Neural progenitor cell (in vitro differentiated cells): ENCODE measurements around the gene AHSG. TPM values are rescaled to one million over a fixed set of nuclear protein-coding genes. Genes with fewer than 3 reads are reported as not detected.

ENCODE experiments used
- DNase-seq: peaks from one replicate; pipeline ENCODE4 v3.0.0-alpha.2; 2016; ENCODE audit warnings: low spot score
- H2AFZ ChIP-seq: fragments of 200-600 bp; sonication (generic); replicated peaks from 2 replicates; pipeline ENCODE4 v1.6.1; 2016; ENCODE audit warnings: antibody characterized with exemption
- H3F3A ChIP-seq: fragments of 200-600 bp; sonication (generic); 2 replicates; pipeline ENCODE4 v1.6.1; 2016; ENCODE audit warnings: antibody characterized with exemption, low read depth
- H3K27ac ChIP-seq: fragments of 200-600 bp; sonication (generic); 2 replicates; pipeline ENCODE4 v1.5.1; 2016; ENCODE audit warnings: mild to moderate bottlenecking
- H3K27me3 ChIP-seq: fragments of 200-600 bp; sonication (generic); 2 replicates; pipeline ENCODE4 v1.6.1; 2016; ENCODE audit warnings: mild to moderate bottlenecking, moderate library complexity
- H3K36me3 ChIP-seq: fragments of 200-600 bp; sonication (generic); 2 replicates; pipeline ENCODE4 v1.5.1; 2016
- H3K4me1 ChIP-seq: fragments of 200-600 bp; sonication (generic); 2 replicates; pipeline ENCODE4 v1.6.1; 2016; ENCODE audit warnings: mixed run types
- H3K4me2 ChIP-seq: fragments of 200-600 bp; sonication (generic); 2 replicates; pipeline ENCODE4 v1.6.1; 2016
- H3K4me3 ChIP-seq: fragments of 200-600 bp; sonication (generic); 2 replicates; pipeline ENCODE4 v1.5.1; 2016
- H3K79me2 ChIP-seq: fragments of 200-600 bp; sonication (generic); 2 replicates; pipeline ENCODE4 v1.6.1; 2016; ENCODE audit warnings: low read depth
- H3K9ac ChIP-seq: fragments of 200-600 bp; sonication (generic); 2 replicates; pipeline ENCODE4 v1.6.1; 2016
- H3K9me3 ChIP-seq: fragments of 200-600 bp; sonication (generic); 2 replicates; pipeline ENCODE4 v1.5.1; 2016; ENCODE audit warnings: low read depth
- H4K20me1 ChIP-seq: fragments of 200-600 bp; sonication (generic); 2 replicates; pipeline ENCODE4 v1.6.1; 2016; ENCODE audit warnings: low read depth
- H3K27ac Mint-ChIP-seq: 3 replicates; pipeline ENCODE4 v1.8.0; 2021; ENCODE audit warnings: mixed read lengths
- H3K27me3 Mint-ChIP-seq: 2 replicates; pipeline ENCODE4 v1.8.0; 2022; ENCODE audit warnings: low read depth, mild to moderate bottlenecking, inconsistent platforms, moderate library complexity, mixed read lengths; ENCODE audit not compliant: insufficient read depth
- H3K36me3 Mint-ChIP-seq: 3 replicates; pipeline ENCODE4 v1.8.0; 2021; ENCODE audit warnings: mixed read lengths
- H3K4me1 Mint-ChIP-seq: 3 replicates; pipeline ENCODE4 v1.8.0; 2021; ENCODE audit warnings: mixed read lengths
- H3K4me3 Mint-ChIP-seq: 3 replicates; pipeline ENCODE4 v1.8.0; 2021; ENCODE audit warnings: mild to moderate bottlenecking, moderate library complexity, mixed read lengths
- H3K9me3 Mint-ChIP-seq: 3 replicates; pipeline ENCODE4 v1.8.0; 2020; ENCODE audit warnings: mixed read lengths
- EZH2 ChIP-seq: fragments of 200-600 bp; sonication (generic); IDR thresholded peaks from 2 replicates; pipeline ENCODE4 v1.6.1; 2017; ENCODE audit warnings: antibody characterized with exemption, mild to moderate bottlenecking, moderate library complexity
- EZH2phosphoT487 ChIP-seq: fragments of 200-600 bp; sonication (generic); IDR thresholded peaks from 2 replicates; pipeline ENCODE4 v1.6.1; 2017; ENCODE audit warnings: antibody characterized with exemption
- total RNA-seq: library from RNA; depleted of rRNA; stranded (reverse); fragments of >200 nt; gene quantifications from 2 replicates; pipeline ENCODE4 v1.2.3, GENCODE V29; 2015; ENCODE audit warnings: low replicate concordance
- TF ChIP-seq, protein P1 (sequence below): fragments of 200-600 bp; sonication (generic); IDR thresholded peaks from 2 replicates; pipeline ENCODE4 v1.5.1; 2017; ENCODE audit warnings: antibody characterized with exemption, mild to moderate bottlenecking

The AHSG gene
- total RNA-seq, 1 donor from 2014 or later, result not detected

DNA sequence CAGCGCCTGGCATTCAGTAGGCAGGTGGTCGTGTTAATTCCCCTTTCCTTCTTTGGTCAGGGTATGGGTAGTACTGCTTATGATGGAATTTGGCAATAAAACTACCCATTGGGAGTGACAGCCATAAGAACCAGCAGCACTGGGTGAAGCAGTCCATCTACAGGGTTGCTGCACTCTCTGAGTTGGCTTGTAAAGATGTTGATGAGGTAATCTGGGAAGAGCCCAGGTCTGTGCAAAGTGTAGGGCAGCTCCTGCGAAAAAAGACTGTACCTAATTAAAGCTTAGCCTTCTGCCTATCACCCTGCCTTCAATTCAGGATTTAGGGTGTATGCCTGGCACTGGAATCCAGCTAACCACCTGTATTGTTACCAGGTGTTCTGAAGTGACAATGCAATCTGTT lies 22.7 kb downstream of the AHSG start:
- TF ChIP-seq, protein P1, sequence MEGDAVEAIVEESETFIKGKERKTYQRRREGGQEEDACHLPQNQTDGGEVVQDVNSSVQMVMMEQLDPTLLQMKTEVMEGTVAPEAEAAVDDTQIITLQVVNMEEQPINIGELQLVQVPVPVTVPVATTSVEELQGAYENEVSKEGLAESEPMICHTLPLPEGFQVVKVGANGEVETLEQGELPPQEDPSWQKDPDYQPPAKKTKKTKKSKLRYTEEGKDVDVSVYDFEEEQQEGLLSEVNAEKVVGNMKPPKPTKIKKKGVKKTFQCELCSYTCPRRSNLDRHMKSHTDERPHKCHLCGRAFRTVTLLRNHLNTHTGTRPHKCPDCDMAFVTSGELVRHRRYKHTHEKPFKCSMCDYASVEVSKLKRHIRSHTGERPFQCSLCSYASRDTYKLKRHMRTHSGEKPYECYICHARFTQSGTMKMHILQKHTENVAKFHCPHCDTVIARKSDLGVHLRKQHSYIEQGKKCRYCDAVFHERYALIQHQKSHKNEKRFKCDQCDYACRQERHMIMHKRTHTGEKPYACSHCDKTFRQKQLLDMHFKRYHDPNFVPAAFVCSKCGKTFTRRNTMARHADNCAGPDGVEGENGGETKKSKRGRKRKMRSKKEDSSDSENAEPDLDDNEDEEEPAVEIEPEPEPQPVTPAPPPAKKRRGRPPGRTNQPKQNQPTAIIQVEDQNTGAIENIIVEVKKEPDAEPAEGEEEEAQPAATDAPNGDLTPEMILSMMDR, result no peak
- TF ChIP-seq EZH2phosphoT487 (no peak), EZH2 (no peak)
- no peak for DNase-seq
- no peak overlapping the region for H3K9ac ChIP-seq

DNA sequence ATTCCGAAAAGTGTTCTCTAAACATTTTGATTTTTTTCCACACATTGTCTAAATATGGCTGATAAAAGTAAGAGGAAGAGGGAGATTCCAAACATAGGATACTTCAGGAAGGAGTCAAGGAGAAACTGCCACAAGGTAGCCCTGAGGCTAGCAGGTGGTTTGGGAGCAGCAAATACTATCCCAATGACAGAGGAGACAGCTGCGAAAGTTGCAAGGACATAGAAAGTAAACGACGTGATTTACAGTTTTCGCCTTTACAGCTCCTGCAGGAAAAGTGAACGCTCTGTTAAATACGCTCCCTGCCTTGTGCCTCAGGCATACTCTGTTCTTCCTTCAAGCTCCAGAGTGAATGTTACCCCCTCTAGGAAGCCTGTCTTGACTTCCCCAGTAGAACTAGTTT lies 23.7 kb downstream of the AHSG start:
- no peaks in the 10 kb centered on the region for H3K36me3 Mint-ChIP-seq
- no peak for DNase-seq

More for the DNA sequence above, 22.7 kb downstream of the AHSG start:
- Mint-ChIP-seq H3K27ac (no peak overlapping the region), H3K36me3 (no peaks in the 10 kb centered on the region), H3K4me3 (no peak overlapping the region), H3K4me1 (peaks cover 4% of the 10 kb centered on the region), H3K9me3 (no peaks in the 10 kb centered on the region), H3K27me3 (peaks cover 4% of the 10 kb centered on the region)
- Histone ChIP-seq H3K9me3 (no peaks in the 10 kb centered on the region), H3K79me2 (no peaks in the 10 kb centered on the region), H3K36me3 (no peaks in the 10 kb centered on the region), H3K27ac (no peak overlapping the region), H2AFZ (no peak overlapping the region), H3K27me3 (no peaks in the 10 kb centered on the region), H3K4me1 (peaks cover 3% of the 10 kb centered on the region), H3F3A (no peaks in the 10 kb centered on the region), H4K20me1 (no peaks in the 10 kb centered on the region), H3K4me2 (no peak overlapping the region), H3K4me3 (no peak overlapping the region)

DNA sequence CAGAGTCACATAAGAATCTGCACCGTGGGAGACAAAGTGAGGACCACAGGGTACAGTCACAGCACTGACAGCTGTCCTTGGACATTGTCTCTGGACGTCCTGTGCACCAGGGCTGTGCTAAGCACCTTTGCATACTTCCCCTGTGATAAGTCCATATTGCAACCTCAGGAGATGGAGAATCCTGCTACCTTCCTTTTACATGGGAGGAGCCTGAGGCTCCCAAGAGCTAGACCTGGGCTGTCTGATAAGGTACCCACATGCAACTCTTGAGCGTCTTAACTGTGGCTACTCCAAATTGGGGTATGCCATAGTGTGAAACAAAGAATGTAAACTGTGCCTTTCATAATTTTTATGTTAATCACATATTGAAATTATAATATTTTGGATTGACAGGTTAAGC lies 24.8 kb downstream of the AHSG start:
- Mint-ChIP-seq H3K36me3 (no peaks in the 10 kb centered on the region), H3K27ac (no peak overlapping the region), H3K4me1 (peaks cover 7% of the 10 kb centered on the region), H3K4me3 (no peak overlapping the region), H3K9me3 (no peaks in the 10 kb centered on the region), H3K27me3 (peaks cover 4% of the 10 kb centered on the region)
- Histone ChIP-seq H3K9ac (no peak overlapping the region), H3K27ac (no peak overlapping the region), H3K4me2 (no peak overlapping the region), H3K4me1 (peaks cover 5% of the 10 kb centered on the region), H4K20me1 (no peaks in the 10 kb centered on the region), H3K79me2 (no peaks in the 10 kb centered on the region), H3K27me3 (no peaks in the 10 kb centered on the region), H3K36me3 (no peaks in the 10 kb centered on the region), H3F3A (no peaks in the 10 kb centered on the region), H3K9me3 (no peaks in the 10 kb centered on the region), H2AFZ (no peak overlapping the region), H3K4me3 (no peak overlapping the region)
- DNase-seq, result no peak
- no peak for TF ChIP-seq EZH2
- TF ChIP-seq EZH2phosphoT487, result no peak
- TF ChIP-seq, protein P1, result no peak

More for the DNA sequence above, 23.7 kb downstream of the AHSG start:
- Histone ChIP-seq H2AFZ (no peak overlapping the region), H3K4me3 (no peak overlapping the region), H3F3A (no peaks in the 10 kb centered on the region), H3K9me3 (no peaks in the 10 kb centered on the region), H3K36me3 (no peaks in the 10 kb centered on the region), H3K4me2 (no peak overlapping the region), H4K20me1 (no peaks in the 10 kb centered on the region), H3K79me2 (no peaks in the 10 kb centered on the region), H3K27ac (no peak overlapping the region), H3K9ac (no peak overlapping the region), H3K27me3 (no peaks in the 10 kb centered on the region), H3K4me1 (peaks cover 5% of the 10 kb centered on the region)
- TF ChIP-seq, protein P1, result no peak
- TF ChIP-seq EZH2phosphoT487, result no peak
- no peak for TF ChIP-seq EZH2
- H3K4me1 Mint-ChIP-seq, result peaks cover 7% of the 10 kb centered on the region
- no peaks in the 10 kb centered on the region for H3K9me3 Mint-ChIP-seq
- H3K4me3 Mint-ChIP-seq, result no peak overlapping the region
- H3K27me3 Mint-ChIP-seq, result peaks cover 4% of the 10 kb centered on the region
- no peak overlapping the region for H3K27ac Mint-ChIP-seq
